ENCODE data around the gene MESP2. TPM values are rescaled to one million over a fixed set of nuclear protein-coding genes. Genes with fewer than 3 reads are reported as not detected.

MESP2 gene
- total RNA-seq, 1 experiment from 2014 or later: 0.28 TPM

DNA sequence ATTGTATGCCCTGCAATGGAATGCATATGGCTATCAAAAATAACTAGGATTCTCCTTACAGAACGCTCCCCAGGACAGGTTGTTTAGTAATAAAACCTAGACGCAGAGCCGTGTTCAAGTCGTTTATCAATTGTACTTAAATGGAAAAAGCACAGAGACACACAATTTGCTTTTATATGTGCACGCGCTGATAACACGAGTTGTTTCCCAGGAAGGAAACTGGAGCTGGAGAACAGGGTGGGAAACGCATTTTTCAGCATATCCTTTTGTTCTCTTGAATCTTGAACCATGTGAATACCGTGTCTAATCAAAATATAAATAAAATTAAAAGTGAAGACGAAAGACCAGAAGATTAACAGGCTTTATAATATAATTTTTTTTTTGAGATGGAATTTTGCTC lies 42.2 kb downstream of the MESP2 start:
- Histone ChIP-seq H2BK15ac (ENCODE audit: low read depth, low read length) (no peak overlapping the region), H3K4me1 (ENCODE audit: insufficient read depth, low read length) (no peaks in the 10 kb centered on the region), H2BK20ac (ENCODE audit: low read depth, low read length, poor library complexity, severe bottlenecking) (no peak overlapping the region), H2AFZ (ENCODE audit: low read length) (no peak overlapping the region), H3K18ac (ENCODE audit: insufficient read length, low read depth, low read length) (no peak overlapping the region), H3K79me2 (ENCODE audit: insufficient read depth, low read length) (no peaks in the 10 kb centered on the region), H3K14ac (ENCODE audit: insufficient read depth, low read length) (no peak overlapping the region), H3K4ac (ENCODE audit: low read depth, low read length) (no peak overlapping the region), H3K56ac (ENCODE audit: insufficient read length, low read depth, low read length) (no peak overlapping the region), H4K20me1 (ENCODE audit: control insufficient read depth, insufficient read depth, insufficient read length) (no peaks in the 10 kb centered on the region), H4K8ac (replicated peaks; ENCODE audit: insufficient read length, low read depth, low read length) (no peak overlapping the region), H4K5ac (ENCODE audit: insufficient read length, low read depth, low read length) (no peak overlapping the region), H3K27ac (ENCODE audit: insufficient read length, low read depth, low read length) (no peak overlapping the region), H2BK12ac (ENCODE audit: insufficient read length, low read depth, low read length) (no peak overlapping the region), H3K9ac (ENCODE audit: extremely low read depth, insufficient read length, low read length) (no peak overlapping the region), H3K79me1 (ENCODE audit: insufficient read depth, low read depth, low read length, poor library complexity, severe bottlenecking) (no peaks in the 10 kb centered on the region), H3K4me2 (ENCODE audit: insufficient read depth, insufficient read length, low read length) (no peak overlapping the region), H3K9me3 (ENCODE audit: control insufficient read depth, low read depth, low read length) (no peaks in the 10 kb centered on the region), H4K91ac (ENCODE audit: insufficient read length, low read depth, low read length) (no peak overlapping the region), H3K23me2 (ENCODE audit: insufficient read length, low read depth, low read length, poor library complexity, severe bottlenecking) (peaks cover 9% of the 10 kb centered on the region), H3T11ph (ENCODE audit: low read length) (no peak overlapping the region), H3K23ac (ENCODE audit: insufficient read length, low read depth, low read length) (no peak overlapping the region), H2BK120ac (ENCODE audit: low read depth, low read length, poor library complexity, severe bottlenecking) (no peak overlapping the region), H3K27me3 (ENCODE audit: insufficient read depth, low read length) (peaks cover 14% of the 10 kb centered on the region; the same call in 1 of the 2 replicates), H2BK5ac (ENCODE audit: insufficient read length, low read length) (no peak overlapping the region), H2AK5ac (ENCODE audit: insufficient read length, low read length) (no peak overlapping the region)
- no CpG with 5 or more reads among the region's 10 CpGs for WGBS (ENCODE audit: extremely low coverage, insufficient read length, low lambda C conversion rate)
- TF ChIP-seq, protein P1, sequence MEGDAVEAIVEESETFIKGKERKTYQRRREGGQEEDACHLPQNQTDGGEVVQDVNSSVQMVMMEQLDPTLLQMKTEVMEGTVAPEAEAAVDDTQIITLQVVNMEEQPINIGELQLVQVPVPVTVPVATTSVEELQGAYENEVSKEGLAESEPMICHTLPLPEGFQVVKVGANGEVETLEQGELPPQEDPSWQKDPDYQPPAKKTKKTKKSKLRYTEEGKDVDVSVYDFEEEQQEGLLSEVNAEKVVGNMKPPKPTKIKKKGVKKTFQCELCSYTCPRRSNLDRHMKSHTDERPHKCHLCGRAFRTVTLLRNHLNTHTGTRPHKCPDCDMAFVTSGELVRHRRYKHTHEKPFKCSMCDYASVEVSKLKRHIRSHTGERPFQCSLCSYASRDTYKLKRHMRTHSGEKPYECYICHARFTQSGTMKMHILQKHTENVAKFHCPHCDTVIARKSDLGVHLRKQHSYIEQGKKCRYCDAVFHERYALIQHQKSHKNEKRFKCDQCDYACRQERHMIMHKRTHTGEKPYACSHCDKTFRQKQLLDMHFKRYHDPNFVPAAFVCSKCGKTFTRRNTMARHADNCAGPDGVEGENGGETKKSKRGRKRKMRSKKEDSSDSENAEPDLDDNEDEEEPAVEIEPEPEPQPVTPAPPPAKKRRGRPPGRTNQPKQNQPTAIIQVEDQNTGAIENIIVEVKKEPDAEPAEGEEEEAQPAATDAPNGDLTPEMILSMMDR (conservative IDR thresholded peaks at IDR 0.05): no peak
- H3K4me3 Mint-ChIP-seq: no peak overlapping the region
- H3K4me1 Mint-ChIP-seq: peaks cover 0 to 6% of the 10 kb centered on the region in 2 experiments; a peak in 1 of 4 replicates
- H3K27ac Mint-ChIP-seq: no peak overlapping the region
- peaks cover 0 to 11% (median 0%) of the 10 kb centered on the region in 3 experiments; a peak in 2 of 7 replicates for H3K36me3 Mint-ChIP-seq (ENCODE audit: insufficient read depth in 1 of 3, low read depth in 3 of 3)
- peaks cover 50% of the 10 kb centered on the region for H3K27me3 Mint-ChIP-seq (ENCODE audit: low read depth)
- no peak for DNase-seq
- H3K9me3 Mint-ChIP-seq: peaks cover 13 to 17% of the 10 kb centered on the region in 2 experiments
